Activated CD4-positive, alpha-beta T cell treated with anti-CD3 and anti-CD28 coated beads for 48 hours (primary cell): ENCODE data around the gene ACAA2.

Source experiments
- DNase-seq: peaks from one replicate; pipeline ENCODE4 v3.0.0-alpha.2; 2020

The ACAA2 gene

DNA sequence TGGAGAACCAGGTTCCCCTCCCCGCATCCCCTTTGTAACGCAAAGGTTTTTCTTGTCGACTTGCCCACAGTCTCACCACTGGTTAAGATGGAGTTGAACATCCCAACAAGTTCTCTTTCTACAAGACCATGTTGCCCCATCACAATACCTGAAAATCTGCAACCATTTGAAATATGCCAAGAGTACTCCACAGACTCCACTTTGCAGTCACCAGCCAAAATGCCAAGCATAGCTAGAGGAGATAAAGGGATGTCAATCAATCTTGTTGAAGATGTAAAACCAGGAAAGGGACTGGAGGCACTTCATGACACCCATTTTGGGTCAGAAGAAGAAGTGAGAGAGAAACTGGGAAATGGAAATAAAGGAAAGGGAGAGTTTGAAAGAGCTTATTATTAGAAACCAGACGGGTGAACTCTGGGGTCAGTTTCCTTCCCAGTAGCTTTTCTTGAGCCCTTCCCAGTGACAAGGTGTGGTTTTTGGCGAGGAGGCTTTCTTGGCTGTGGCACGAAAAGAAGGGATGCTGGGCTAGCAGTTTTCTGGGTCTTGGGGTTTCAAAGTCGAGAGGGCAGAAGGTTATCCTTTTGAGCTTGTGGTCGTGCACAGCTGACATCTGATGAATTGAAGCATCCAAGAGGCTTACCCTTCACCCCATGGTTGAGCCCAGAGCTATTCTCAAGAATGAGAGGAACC lies 79.3 kb downstream of the ACAA2 start:
- no peak for DNase-seq

DNA sequence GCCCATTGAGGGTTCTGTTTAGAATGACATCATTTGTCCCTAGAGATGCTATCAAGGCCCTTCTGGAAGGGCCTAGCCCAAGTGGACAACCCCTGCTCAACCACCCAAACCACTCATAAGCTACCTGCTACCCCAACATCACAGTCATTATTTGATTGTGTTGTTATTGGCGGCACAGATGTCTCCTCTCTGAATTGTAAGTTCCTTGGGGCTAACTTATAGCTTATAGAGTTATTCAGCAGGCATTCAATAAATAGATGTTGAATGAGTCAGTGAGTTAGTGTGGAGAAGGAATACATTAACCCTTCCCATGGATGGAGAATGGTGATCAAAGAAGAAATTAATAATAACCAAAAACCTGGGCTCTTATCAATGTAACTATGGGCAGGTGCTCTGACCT lies 80.0 kb downstream of the ACAA2 start:
- no peak for DNase-seq
